Testis (tissue), 3 donors: ENCODE measurements around the gene NADK. TPM values are rescaled to one million over a fixed set of nuclear protein-coding genes. Genes with fewer than 3 reads are reported as not detected.

Source experiments
- DNase-seq: peaks from one replicate; pipeline ENCODE4 v3.0.0-alpha.2; 2019
- H3K27ac ChIP-seq, 2 donors: fragments of 200-600 bp; sonication (generic); one replicate each; pipeline ENCODE4 v1.5.1; 2019
- H3K27me3 ChIP-seq: fragments of 200-600 bp; sonication (generic); one replicate; pipeline ENCODE4 v1.5.1; 2019
- H3K36me3 ChIP-seq: fragments of 200-600 bp; sonication (generic); one replicate; pipeline ENCODE4 v1.5.1; 2017; ENCODE audit warnings: low read depth; ENCODE audit errors: missing control alignments
- H3K4me1 ChIP-seq: fragments of 200-600 bp; sonication (generic); one replicate; pipeline ENCODE4 v1.5.1; 2019
- H3K4me3 ChIP-seq, 2 donors: fragments of 200-600 bp; sonication (generic); one replicate each; pipeline ENCODE4 v1.5.1; 2017 to 2019
- H3K9me3 ChIP-seq: fragments of 200-600 bp; sonication (generic); one replicate; pipeline ENCODE4 v1.5.1; 2017
- POLR2A ChIP-seq: fragments of 450-650 bp; IDR thresholded peaks from one replicate; pipeline ENCODE4 v1.6.1; 2017; ENCODE audit warnings: antibody characterized with exemption, mild to moderate bottlenecking, moderate library complexity
- WGBS, 2 donors: methylation state at CpG; one replicate each; pipeline ENCODE4 v1.1.5; 2018; 5-methylcytosine and 5-hydroxymethylcytosine counted together
- intact Hi-C: fragments of 100-400 bp; cut with DNase I; formaldehyde crosslinking; loops from one replicate; pipeline ENCODE4 v1.15.1; 2023; ENCODE audit warnings: low total_unique reads
- polyA plus RNA-seq: library from polyadenylated mRNA; stranded (reverse); fragments of 350-450 nt; fragmentation: Illumina TruSeq; extraction: RNeasy Lipid Tissue Mini Kit (QIAGEN cat#74804); gene quantifications from one replicate; pipeline ENCODE4 v1.2.3, GENCODE V29; 2014; ENCODE audit warnings: low read depth, low replicate concordance; ENCODE audit not compliant: insufficient read depth
- total RNA-seq, 2 donors: library from RNA; depleted of rRNA; stranded (reverse); fragments of >200 nt; gene quantifications; one replicate each; pipeline ENCODE4 v1.2.3, GENCODE V29; 2016
- TF ChIP-seq, protein P1 (sequence below), 3 experiments: fragments of 450-650 bp in 2 of 3; fragments of 200-600 bp in 1 of 3; sonication (generic) in 1 of 3; IDR thresholded peaks; one replicate each; pipeline ENCODE4 v1.5.1; 2016 to 2019; ENCODE audit warnings: antibody characterized with exemption in 3 of 3, mild to moderate bottlenecking in 2 of 3, moderate library complexity in 1 of 3

The NADK gene
- total and polyA plus RNA-seq, 3 donors from 2014 or later = 74.9 to 111 (median 105) TPM

DNA sequence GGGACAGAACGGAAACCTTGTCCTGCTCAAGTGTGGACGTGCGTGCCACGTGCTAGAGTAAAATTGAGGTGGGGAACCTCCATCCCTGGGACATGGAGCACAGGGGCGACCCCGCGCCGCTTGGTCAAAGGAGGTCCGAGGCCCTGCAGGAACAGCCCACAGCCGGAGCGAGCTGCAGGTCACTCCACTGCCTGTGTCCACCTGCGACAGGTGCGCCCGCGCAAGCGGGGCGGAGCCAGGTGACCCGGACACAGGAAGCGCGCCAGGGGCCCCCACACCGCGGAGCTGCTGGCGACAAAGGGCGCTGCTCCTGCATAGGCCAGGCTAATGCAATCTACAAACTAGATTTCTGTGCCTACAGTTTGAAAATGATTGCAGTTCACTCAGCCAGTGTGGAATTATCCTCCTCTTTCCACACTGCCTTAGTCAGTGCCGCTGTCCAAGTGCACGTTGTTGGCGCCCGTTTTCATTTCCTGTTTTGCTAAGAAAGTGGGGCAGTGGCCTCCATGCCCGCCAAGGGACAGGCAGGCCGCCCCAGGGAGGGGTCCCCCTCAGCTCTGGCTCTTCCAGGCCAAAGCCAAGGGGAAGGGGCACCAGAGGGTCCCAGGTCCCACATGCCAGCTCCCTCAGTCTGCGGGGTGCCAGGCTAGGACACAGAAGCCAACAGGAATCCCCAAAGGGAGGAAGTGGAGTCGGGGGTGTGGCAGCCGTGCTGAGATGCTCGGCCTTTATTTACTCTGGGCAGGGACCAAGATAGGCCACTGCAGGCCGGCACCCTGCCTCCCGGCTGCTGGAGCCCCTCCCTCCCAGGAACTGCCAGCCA is 4.3 kb upstream of the NADK start:
- 4 to 13% methylated on average over 9 to 36 of the region's 36 CpGs for WGBS, 2 donors
- peak overlapping the region in 1 of 2 donors; percentile 12 for H3K4me3 ChIP-seq
- no peak for TF ChIP-seq POLR2A
- TF ChIP-seq, protein P1, sequence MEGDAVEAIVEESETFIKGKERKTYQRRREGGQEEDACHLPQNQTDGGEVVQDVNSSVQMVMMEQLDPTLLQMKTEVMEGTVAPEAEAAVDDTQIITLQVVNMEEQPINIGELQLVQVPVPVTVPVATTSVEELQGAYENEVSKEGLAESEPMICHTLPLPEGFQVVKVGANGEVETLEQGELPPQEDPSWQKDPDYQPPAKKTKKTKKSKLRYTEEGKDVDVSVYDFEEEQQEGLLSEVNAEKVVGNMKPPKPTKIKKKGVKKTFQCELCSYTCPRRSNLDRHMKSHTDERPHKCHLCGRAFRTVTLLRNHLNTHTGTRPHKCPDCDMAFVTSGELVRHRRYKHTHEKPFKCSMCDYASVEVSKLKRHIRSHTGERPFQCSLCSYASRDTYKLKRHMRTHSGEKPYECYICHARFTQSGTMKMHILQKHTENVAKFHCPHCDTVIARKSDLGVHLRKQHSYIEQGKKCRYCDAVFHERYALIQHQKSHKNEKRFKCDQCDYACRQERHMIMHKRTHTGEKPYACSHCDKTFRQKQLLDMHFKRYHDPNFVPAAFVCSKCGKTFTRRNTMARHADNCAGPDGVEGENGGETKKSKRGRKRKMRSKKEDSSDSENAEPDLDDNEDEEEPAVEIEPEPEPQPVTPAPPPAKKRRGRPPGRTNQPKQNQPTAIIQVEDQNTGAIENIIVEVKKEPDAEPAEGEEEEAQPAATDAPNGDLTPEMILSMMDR (IDR thresholded peaks at IDR 0.05) = no peak
- H3K27ac ChIP-seq = peak overlapping the region; percentile 42 to 91
- H3K36me3 ChIP-seq = no peaks in the 10 kb centered on the region
- H3K9me3 ChIP-seq = no peaks in the 10 kb centered on the region
- intact Hi-C loops = no loop called here
- DNase-seq = peak; percentile 78
- H3K4me1 ChIP-seq = peaks cover 47% of the 10 kb centered on the region
- H3K27me3 ChIP-seq = no peaks in the 10 kb centered on the region

GRCh38 chr1:1781526-1781903 is 3.2 kb upstream of the NADK start:
- peak overlapping the region; percentile 53 to 91 for H3K27ac ChIP-seq
- H3K36me3 ChIP-seq = no peaks in the 10 kb centered on the region
- DNase-seq = peak; percentile 36
- no peaks in the 10 kb centered on the region for H3K9me3 ChIP-seq
- peaks cover 57% of the 10 kb centered on the region for H3K4me1 ChIP-seq
- H3K27me3 ChIP-seq = no peaks in the 10 kb centered on the region
- TF ChIP-seq, protein P1 (IDR thresholded peaks at IDR 0.05) = no peak
- TF ChIP-seq POLR2A = no peak
- H3K4me3 ChIP-seq = no peak overlapping the region
- intact Hi-C loops = no loop called here
- WGBS, 2 donors = 60 to 73% methylated on average over 1 to 7 of the region's 7 CpGs

- intact Hi-C loops = no loop called here
- Histone ChIP-seq H3K4me3 (no peak overlapping the region), H3K4me1 (peaks cover 64% of the 10 kb centered on the region), H3K27ac (peak overlapping the region; percentile 53 to 91), H3K27me3 (no peaks in the 10 kb centered on the region), H3K9me3 (no peaks in the 10 kb centered on the region), H3K36me3 (no peaks in the 10 kb centered on the region)
- TF ChIP-seq, protein P1 (IDR thresholded peaks at IDR 0.05) = no peak
- no peak for TF ChIP-seq POLR2A
- 76 to 84% methylated on average over 7 of the region's 7 CpGs for WGBS, 2 donors
- DNase-seq = no peak
These were observed 2.6 kb upstream of the NADK start for GRCh38 chr1:1780598-1781525.

- Histone ChIP-seq H3K27ac (peak overlapping the region; percentile 53 to 91), H3K9me3 (no peaks in the 10 kb centered on the region), H3K36me3 (no peaks in the 10 kb centered on the region), H3K4me3 (no peak overlapping the region), H3K27me3 (no peaks in the 10 kb centered on the region), H3K4me1 (peaks cover 70% of the 10 kb centered on the region)
- TF ChIP-seq, protein P1 (IDR thresholded peaks at IDR 0.05) = no peak
- no peak for TF ChIP-seq POLR2A
- WGBS, 2 donors = 39 to 43% methylated on average over 14 to 19 of the region's 19 CpGs
- intact Hi-C loops = loop anchor here (10.0 kb wide), 1 partner anchor 125 kb away; no protein-coding TSS in a partner anchor
- DNase-seq = peak; percentile 81
These were observed 1.7 kb upstream of the NADK start for GRCh38 chr1:1779691-1780597.
